ENCODE results near the gene BCAS1. TPM values are rescaled to one million over a fixed set of nuclear protein-coding genes. Genes with fewer than 3 reads are reported as not detected.

Gene BCAS1
- total RNA-seq, 1 donor from 2014 or later = 2.8 TPM

- Histone ChIP-seq H3K9me3 (no peaks in the 10 kb centered on the region), H3K27me3 (ENCODE audit: low read depth) (no peaks in the 10 kb centered on the region), H3K27ac (no peak overlapping the region), H3K4me1 (peaks cover 30% of the 10 kb centered on the region), H3K4me3 (no peak overlapping the region), H3K36me3 (no peaks in the 10 kb centered on the region)
- TF ChIP-seq CTCF (IDR thresholded peaks at IDR 0.05) = no peak
- DNase-seq = no peak
- no peak for ATAC-seq
- intact Hi-C loops (cut with DNase I) = no loop called here
These were observed 148.9 kb downstream of the BCAS1 start for GRCh38 chr20:53921443-53921973.

- intact Hi-C loops (cut with DNase I) = no loop called here
- no peak for ATAC-seq
- H3K36me3 ChIP-seq = no peaks in the 10 kb centered on the region
- H3K27ac ChIP-seq = no peak overlapping the region
- H3K4me1 ChIP-seq = peaks cover 29% of the 10 kb centered on the region
- DNase-seq = no peak
- no peak for TF ChIP-seq CTCF (IDR thresholded peaks at IDR 0.05)
- H3K4me3 ChIP-seq = no peak overlapping the region
- no peaks in the 10 kb centered on the region for H3K27me3 ChIP-seq (ENCODE audit: low read depth)
- no peaks in the 10 kb centered on the region for H3K9me3 ChIP-seq
These were observed 149.6 kb downstream of the BCAS1 start for GRCh38 chr20:53920647-53921245.

GRCh38 chr20:53919886-53920285, 150.5 kb downstream of the BCAS1 start:
- DNase-seq (no peak), ATAC-seq (no peak)
- no peaks in the 10 kb centered on the region for H3K9me3 ChIP-seq
- H3K4me3 ChIP-seq = no peak overlapping the region
- H3K27me3 ChIP-seq (ENCODE audit: low read depth) = no peaks in the 10 kb centered on the region
- no peaks in the 10 kb centered on the region for H3K36me3 ChIP-seq
- intact Hi-C loops (cut with DNase I) = loop anchor here (10.0 kb wide), 1 partner anchor 345 kb away; no protein-coding TSS in a partner anchor
- no peak overlapping the region for H3K27ac ChIP-seq
- no peak for TF ChIP-seq CTCF (IDR thresholded peaks at IDR 0.05)
- peaks cover 32% of the 10 kb centered on the region for H3K4me1 ChIP-seq

GRCh38 chr20:53918949-53919361, 151.4 kb downstream of the BCAS1 start:
- Histone ChIP-seq H3K36me3 (no peaks in the 10 kb centered on the region), H3K27me3 (ENCODE audit: low read depth) (no peaks in the 10 kb centered on the region), H3K9me3 (no peaks in the 10 kb centered on the region), H3K4me3 (no peak overlapping the region), H3K27ac (no peak overlapping the region), H3K4me1 (peaks cover 40% of the 10 kb centered on the region)
- no peak for TF ChIP-seq CTCF (IDR thresholded peaks at IDR 0.05)
- intact Hi-C loops (cut with DNase I) = loop anchor here (10.0 kb wide), 1 partner anchor 344 kb away; no protein-coding TSS in a partner anchor
- DNase-seq (no peak), ATAC-seq (no peak)

GRCh38 chr20:53918020-53918311, 152.4 kb downstream of the BCAS1 start:
- Histone ChIP-seq H3K9me3 (no peaks in the 10 kb centered on the region), H3K4me1 (peaks cover 33% of the 10 kb centered on the region), H3K36me3 (no peaks in the 10 kb centered on the region), H3K27ac (peak overlapping the region; percentile 89), H3K27me3 (ENCODE audit: low read depth) (no peaks in the 10 kb centered on the region), H3K4me3 (no peak overlapping the region)
- no peak for ATAC-seq
- TF ChIP-seq CTCF (IDR thresholded peaks at IDR 0.05) = no peak
- intact Hi-C loops (cut with DNase I) = loop anchor here (10.0 kb wide), 1 partner anchor 343 kb away; no protein-coding TSS in a partner anchor
- no peak for DNase-seq
